ENCODE measurements around the gene GRID1.

Gene GRID1

DNA sequence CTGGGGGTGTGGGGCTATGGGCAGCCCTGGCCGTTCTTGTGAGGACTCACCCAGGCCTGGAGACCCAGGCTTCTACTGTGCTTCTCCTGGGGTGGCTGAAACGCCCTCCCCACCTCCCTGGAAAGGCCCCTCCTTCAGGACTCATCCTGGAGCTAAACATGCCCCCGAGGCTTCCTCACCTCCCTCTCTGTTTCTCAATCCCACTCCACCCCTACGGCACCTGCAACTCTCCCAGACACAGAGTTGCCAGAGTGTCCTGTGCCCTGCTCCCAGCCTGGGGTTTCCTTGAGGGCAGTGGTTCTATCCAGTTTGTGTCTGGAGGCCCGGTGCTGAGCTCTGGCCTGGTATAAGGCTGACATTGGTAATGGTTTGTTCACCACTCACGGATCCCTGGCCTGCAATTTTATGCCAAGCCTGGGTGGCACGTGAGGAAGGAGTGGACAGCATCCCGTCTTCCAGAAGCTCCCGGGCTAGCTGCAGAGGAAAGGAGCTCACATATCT is 68.0 kb downstream of the GRID1 start:
- Histone ChIP-seq H3K4me1 (ENCODE audit: insufficient read depth, poor library complexity, severe bottlenecking) (no peaks in the 10 kb centered on the region), H3K4me3 (ENCODE audit: severe bottlenecking) (no peak overlapping the region), H3K36me3 (ENCODE audit: low read depth) (no peaks in the 10 kb centered on the region), H3K27me3 (ENCODE audit: insufficient read depth, poor library complexity, severe bottlenecking) (no peaks in the 10 kb centered on the region), H3K27ac (ENCODE audit: poor library complexity, severe bottlenecking) (no peak overlapping the region), H3K9me3 (ENCODE audit: severe bottlenecking) (no peaks in the 10 kb centered on the region)
- no peak for ATAC-seq (ENCODE audit: low read depth)
- DNase-seq (ENCODE audit: low spot score), result peak; percentile 26
- TF ChIP-seq, protein P1, sequence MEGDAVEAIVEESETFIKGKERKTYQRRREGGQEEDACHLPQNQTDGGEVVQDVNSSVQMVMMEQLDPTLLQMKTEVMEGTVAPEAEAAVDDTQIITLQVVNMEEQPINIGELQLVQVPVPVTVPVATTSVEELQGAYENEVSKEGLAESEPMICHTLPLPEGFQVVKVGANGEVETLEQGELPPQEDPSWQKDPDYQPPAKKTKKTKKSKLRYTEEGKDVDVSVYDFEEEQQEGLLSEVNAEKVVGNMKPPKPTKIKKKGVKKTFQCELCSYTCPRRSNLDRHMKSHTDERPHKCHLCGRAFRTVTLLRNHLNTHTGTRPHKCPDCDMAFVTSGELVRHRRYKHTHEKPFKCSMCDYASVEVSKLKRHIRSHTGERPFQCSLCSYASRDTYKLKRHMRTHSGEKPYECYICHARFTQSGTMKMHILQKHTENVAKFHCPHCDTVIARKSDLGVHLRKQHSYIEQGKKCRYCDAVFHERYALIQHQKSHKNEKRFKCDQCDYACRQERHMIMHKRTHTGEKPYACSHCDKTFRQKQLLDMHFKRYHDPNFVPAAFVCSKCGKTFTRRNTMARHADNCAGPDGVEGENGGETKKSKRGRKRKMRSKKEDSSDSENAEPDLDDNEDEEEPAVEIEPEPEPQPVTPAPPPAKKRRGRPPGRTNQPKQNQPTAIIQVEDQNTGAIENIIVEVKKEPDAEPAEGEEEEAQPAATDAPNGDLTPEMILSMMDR (IDR thresholded peaks at IDR 0.05; ENCODE audit: poor library complexity, severe bottlenecking), result no peak

DNA sequence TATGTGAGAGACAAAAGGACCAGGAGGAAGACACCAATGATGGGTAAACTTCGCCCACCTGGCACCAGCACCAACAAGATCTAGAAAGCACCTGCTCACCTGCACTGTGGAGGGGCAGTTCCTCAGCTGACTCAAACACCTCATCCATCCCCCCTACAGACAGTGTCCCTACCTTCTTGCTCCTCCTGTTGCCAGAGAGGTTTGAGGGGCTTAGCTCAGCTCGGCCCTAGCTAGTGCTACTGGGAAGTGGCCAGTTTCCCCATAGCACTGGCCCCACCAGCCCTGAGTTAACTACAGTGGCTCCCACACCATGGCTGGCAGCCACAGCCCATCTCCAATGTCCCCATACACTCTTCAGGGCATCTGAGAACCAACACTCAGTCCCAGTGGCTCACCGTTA is 70.8 kb downstream of the GRID1 start:
- Histone ChIP-seq H3K9me3 (ENCODE audit: severe bottlenecking) (no peaks in the 10 kb centered on the region), H3K4me1 (ENCODE audit: insufficient read depth, poor library complexity, severe bottlenecking) (no peaks in the 10 kb centered on the region), H3K4me3 (ENCODE audit: severe bottlenecking) (no peak overlapping the region), H3K36me3 (ENCODE audit: low read depth) (no peaks in the 10 kb centered on the region), H3K27me3 (ENCODE audit: insufficient read depth, poor library complexity, severe bottlenecking) (no peaks in the 10 kb centered on the region), H3K27ac (ENCODE audit: poor library complexity, severe bottlenecking) (no peak overlapping the region)
- ATAC-seq (ENCODE audit: low read depth) (no peak), DNase-seq (ENCODE audit: low spot score) (peak; percentile 34)
- TF ChIP-seq, protein P1 (IDR thresholded peaks at IDR 0.05; ENCODE audit: poor library complexity, severe bottlenecking), result no peak

DNA sequence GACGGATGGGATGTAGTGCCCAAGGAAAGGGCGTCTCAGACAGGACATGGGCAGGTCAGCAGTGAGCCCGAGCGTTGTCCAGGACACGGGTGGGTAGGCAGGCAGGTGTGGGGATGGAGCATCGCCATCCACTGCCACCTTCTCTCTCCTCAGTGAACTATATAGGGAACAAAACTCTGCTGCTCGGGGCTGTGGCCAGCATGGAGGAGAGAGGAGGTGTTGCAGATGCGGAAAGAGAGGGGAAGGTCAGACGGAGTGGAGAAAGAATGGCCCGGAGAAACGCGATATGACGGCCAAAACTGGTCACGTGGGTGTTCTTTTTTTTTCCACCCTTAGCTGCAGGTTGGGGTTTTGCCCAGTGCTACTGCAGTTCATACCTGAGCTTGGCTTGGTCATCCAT is 71.2 kb downstream of the GRID1 start:
- no peaks in the 10 kb centered on the region for H3K4me1 ChIP-seq (ENCODE audit: insufficient read depth, poor library complexity, severe bottlenecking)
- TF ChIP-seq, protein P1 (IDR thresholded peaks at IDR 0.05; ENCODE audit: poor library complexity, severe bottlenecking), result no peak
- no peak overlapping the region for H3K27ac ChIP-seq (ENCODE audit: poor library complexity, severe bottlenecking)
- no peaks in the 10 kb centered on the region for H3K9me3 ChIP-seq (ENCODE audit: severe bottlenecking)
- no peaks in the 10 kb centered on the region for H3K36me3 ChIP-seq (ENCODE audit: low read depth)
- H3K4me3 ChIP-seq (ENCODE audit: severe bottlenecking), result no peak overlapping the region
- ATAC-seq (ENCODE audit: low read depth) (no peak), DNase-seq (ENCODE audit: low spot score) (peak; percentile 27)
- H3K27me3 ChIP-seq (ENCODE audit: insufficient read depth, poor library complexity, severe bottlenecking), result no peaks in the 10 kb centered on the region

DNA sequence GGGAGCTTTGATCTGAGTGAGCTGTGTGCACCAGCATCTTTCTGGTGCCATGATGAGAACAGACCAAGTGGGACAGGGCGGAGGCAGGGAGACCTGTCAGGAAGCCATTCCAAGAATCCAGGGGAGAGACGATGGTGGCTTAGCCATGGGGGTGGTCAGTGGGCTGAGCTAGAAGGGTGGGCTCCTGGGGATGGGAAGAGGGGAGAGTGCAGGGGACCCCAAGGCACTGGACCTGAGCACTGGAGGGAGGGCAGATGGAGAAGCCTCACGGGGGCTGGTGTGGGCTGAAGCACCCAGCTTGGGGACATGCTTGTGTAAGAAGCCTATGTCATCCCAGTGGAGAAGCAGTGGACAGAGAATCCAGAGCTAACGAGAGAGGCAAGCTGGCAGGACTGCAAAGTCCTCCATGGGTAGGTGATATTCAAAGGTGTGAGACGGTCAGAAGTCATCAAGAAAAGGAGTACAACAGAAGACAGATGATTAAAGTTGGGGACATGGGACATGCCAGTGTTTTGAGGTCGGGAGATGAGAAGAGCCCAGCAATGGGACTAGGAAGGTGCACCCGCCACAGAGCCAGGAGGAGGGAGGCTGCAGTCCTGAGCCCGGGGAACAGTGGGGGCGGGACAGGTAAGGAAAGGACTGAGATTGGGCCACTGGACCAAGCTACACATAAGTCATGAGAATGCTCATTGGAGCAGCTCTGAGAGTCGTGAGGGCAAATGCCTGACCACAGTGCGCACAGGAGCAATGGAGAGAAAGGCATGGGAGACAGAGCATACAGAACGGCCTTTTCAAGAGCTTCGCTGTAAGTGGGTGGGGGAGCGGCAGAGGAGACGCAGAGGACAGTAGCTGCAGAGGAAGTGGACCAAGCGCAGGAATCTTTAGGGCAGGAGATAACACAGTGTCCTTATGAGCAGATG is 72.0 kb downstream of the GRID1 start:
- Histone ChIP-seq H3K36me3 (ENCODE audit: low read depth) (no peaks in the 10 kb centered on the region), H3K4me3 (ENCODE audit: severe bottlenecking) (no peak overlapping the region), H3K27me3 (ENCODE audit: insufficient read depth, poor library complexity, severe bottlenecking) (no peaks in the 10 kb centered on the region), H3K9me3 (ENCODE audit: severe bottlenecking) (no peaks in the 10 kb centered on the region), H3K4me1 (ENCODE audit: insufficient read depth, poor library complexity, severe bottlenecking) (no peaks in the 10 kb centered on the region), H3K27ac (ENCODE audit: poor library complexity, severe bottlenecking) (no peak overlapping the region)
- no peak for ATAC-seq (ENCODE audit: low read depth)
- TF ChIP-seq, protein P1 (IDR thresholded peaks at IDR 0.05; ENCODE audit: poor library complexity, severe bottlenecking), result no peak
- peak; percentile 28 for DNase-seq (ENCODE audit: low spot score)

DNA sequence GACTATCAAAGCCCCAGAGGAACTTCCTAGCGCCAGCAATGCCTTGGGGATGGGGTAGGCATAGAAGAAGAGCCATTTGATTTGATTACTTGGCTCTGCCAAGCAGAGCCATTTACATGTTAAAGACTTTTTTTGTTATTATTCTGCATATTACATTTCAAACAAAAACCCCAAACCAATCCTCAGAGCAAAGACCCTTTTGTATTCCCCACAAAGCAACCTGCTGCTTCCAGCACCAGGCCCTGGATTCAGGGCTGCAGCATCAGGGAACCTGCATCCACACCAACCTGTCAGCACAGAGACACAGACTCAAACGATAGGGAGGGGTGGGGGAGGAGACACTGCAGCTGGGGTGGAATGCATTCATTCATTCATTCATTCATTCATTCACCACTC is 73.2 kb downstream of the GRID1 start:
- no peaks in the 10 kb centered on the region for H3K36me3 ChIP-seq (ENCODE audit: low read depth)
- H3K4me3 ChIP-seq (ENCODE audit: severe bottlenecking), result no peak overlapping the region
- H3K4me1 ChIP-seq (ENCODE audit: insufficient read depth, poor library complexity, severe bottlenecking), result no peaks in the 10 kb centered on the region
- peak; percentile 10 for DNase-seq (ENCODE audit: low spot score)
- H3K27me3 ChIP-seq (ENCODE audit: insufficient read depth, poor library complexity, severe bottlenecking), result no peaks in the 10 kb centered on the region
- H3K9me3 ChIP-seq (ENCODE audit: severe bottlenecking), result no peaks in the 10 kb centered on the region
- TF ChIP-seq, protein P1 (IDR thresholded peaks at IDR 0.05; ENCODE audit: poor library complexity, severe bottlenecking), result no peak
- no peak for ATAC-seq (ENCODE audit: low read depth)
- no peak overlapping the region for H3K27ac ChIP-seq (ENCODE audit: poor library complexity, severe bottlenecking)
